Measurements from ENCODE around the gene PRRC1. TPM values are rescaled to one million over a fixed set of nuclear protein-coding genes. Genes with fewer than 3 reads are reported as not detected.

The PRRC1 gene
- total RNA-seq, 1 experiment from 2014 or later, result 47.1 TPM

DNA sequence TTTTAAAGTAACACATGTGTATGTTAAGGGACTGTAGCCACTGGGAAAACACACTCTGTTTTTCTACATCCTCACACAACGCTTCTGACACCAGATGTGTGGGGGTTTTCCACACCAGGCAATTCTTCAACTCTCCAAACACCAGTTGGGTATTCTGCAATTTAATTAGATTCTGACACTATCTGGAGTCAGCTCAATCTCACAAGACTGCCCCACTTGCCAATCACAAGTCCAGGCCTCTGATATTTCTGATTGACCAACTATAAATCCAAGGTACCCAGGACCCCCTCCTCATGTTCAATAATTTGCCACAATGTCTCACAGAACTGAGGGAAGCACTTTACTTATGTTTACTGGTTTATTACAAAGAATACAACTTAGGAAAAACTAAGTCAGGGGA, 70.9 kb downstream of the PRRC1 start:
- intact Hi-C loops (cut with micrococcal nuclease; ENCODE audit: unreplicated experiment), result no loop called here
- Histone ChIP-seq H3K27ac (ENCODE audit: low read depth, low read length, poor library complexity, severe bottlenecking) (no peak overlapping the region), H3K9me3 (ENCODE audit: low read depth, low read length, poor library complexity, severe bottlenecking) (no peaks in the 10 kb centered on the region), H3K36me3 (ENCODE audit: insufficient read depth, low read length, poor library complexity, severe bottlenecking) (no peaks in the 10 kb centered on the region), H3K27me3 (replicated peaks; ENCODE audit: insufficient read depth, low read depth, low read length, poor library complexity) (peaks cover 31% of the 10 kb centered on the region), H3K4me3 (ENCODE audit: low read depth, low read length, poor library complexity, severe bottlenecking) (no peak overlapping the region), H3K4me1 (ENCODE audit: insufficient read depth, low read length, poor library complexity, severe bottlenecking) (no peaks in the 10 kb centered on the region)
- DNase-seq (ENCODE audit: low spot score), result no peak
- no TSS peak for BruUV-seq (replicated peaks)
- no peak for TF ChIP-seq EZH2 (IDR thresholded peaks at IDR 0.05; ENCODE audit: borderline replicate concordance, low read depth, low read length, poor library complexity, severe bottlenecking)
- TF ChIP-seq, protein P1, sequence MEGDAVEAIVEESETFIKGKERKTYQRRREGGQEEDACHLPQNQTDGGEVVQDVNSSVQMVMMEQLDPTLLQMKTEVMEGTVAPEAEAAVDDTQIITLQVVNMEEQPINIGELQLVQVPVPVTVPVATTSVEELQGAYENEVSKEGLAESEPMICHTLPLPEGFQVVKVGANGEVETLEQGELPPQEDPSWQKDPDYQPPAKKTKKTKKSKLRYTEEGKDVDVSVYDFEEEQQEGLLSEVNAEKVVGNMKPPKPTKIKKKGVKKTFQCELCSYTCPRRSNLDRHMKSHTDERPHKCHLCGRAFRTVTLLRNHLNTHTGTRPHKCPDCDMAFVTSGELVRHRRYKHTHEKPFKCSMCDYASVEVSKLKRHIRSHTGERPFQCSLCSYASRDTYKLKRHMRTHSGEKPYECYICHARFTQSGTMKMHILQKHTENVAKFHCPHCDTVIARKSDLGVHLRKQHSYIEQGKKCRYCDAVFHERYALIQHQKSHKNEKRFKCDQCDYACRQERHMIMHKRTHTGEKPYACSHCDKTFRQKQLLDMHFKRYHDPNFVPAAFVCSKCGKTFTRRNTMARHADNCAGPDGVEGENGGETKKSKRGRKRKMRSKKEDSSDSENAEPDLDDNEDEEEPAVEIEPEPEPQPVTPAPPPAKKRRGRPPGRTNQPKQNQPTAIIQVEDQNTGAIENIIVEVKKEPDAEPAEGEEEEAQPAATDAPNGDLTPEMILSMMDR (conservative IDR thresholded peaks at IDR 0.05; ENCODE audit: low read depth, low read length), result no peak
- ChIA-PET CTCF (no interaction called here), POLR2A (ENCODE audit: low non-redundant PET) (interaction anchor here (0.7 kb wide), 1 partner anchor 618 kb away, joined by 5 read pairs; no protein-coding TSS in a partner anchor)

DNA sequence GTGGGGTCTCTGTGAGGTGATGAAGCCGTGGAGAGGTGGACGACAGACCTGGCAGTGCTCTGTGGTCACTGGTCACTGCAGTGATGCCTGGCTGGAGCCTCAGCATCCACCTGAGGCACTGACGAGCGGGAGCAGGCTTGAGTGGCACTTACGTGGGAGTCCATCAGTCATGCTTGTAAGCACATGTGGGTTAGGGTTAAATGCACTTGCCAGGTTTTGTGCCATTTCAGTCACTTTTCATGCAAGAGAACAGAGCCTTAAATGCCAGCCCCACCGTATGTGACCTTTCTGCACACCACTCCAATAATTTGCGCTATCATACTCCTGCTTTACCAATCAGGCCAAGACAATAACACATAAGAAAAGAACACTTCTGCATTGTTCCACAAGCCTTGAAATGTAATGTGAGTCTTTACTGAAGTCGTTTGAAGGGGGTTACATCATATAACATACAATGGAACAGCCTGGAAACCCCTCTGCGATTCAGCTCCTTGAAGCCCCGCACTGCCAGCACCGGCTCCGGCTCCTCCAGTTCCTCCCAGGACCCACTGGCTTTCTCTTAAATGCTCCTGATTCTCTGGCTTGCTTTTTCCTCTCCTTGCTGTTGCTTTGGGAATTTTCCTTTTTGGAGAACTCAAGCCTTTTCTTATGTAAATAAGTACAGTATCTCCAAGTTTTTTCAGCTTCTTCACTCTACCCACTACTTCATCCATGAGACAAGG, 72.0 kb downstream of the PRRC1 start:
- ChIA-PET POLR2A (ENCODE audit: low non-redundant PET) (no interaction called here), CTCF (no interaction called here)
- peaks cover 26% of the 10 kb centered on the region for H3K27me3 ChIP-seq (replicated peaks; ENCODE audit: insufficient read depth, low read depth, low read length, poor library complexity)
- DNase-seq (ENCODE audit: low spot score), result no peak
- no peak overlapping the region for H3K27ac ChIP-seq (ENCODE audit: low read depth, low read length, poor library complexity, severe bottlenecking)
- TF ChIP-seq, protein P1 (conservative IDR thresholded peaks at IDR 0.05; ENCODE audit: low read depth, low read length), result no peak
- no peak for TF ChIP-seq EZH2 (IDR thresholded peaks at IDR 0.05; ENCODE audit: borderline replicate concordance, low read depth, low read length, poor library complexity, severe bottlenecking)
- no TSS peak for BruUV-seq (replicated peaks)
- no peaks in the 10 kb centered on the region for H3K9me3 ChIP-seq (ENCODE audit: low read depth, low read length, poor library complexity, severe bottlenecking)
- H3K4me1 ChIP-seq (ENCODE audit: insufficient read depth, low read length, poor library complexity, severe bottlenecking), result no peaks in the 10 kb centered on the region
- no peaks in the 10 kb centered on the region for H3K36me3 ChIP-seq (ENCODE audit: insufficient read depth, low read length, poor library complexity, severe bottlenecking)
- intact Hi-C loops (cut with micrococcal nuclease; ENCODE audit: unreplicated experiment), result no loop called here
- H3K4me3 ChIP-seq (ENCODE audit: low read depth, low read length, poor library complexity, severe bottlenecking), result no peak overlapping the region

DNA sequence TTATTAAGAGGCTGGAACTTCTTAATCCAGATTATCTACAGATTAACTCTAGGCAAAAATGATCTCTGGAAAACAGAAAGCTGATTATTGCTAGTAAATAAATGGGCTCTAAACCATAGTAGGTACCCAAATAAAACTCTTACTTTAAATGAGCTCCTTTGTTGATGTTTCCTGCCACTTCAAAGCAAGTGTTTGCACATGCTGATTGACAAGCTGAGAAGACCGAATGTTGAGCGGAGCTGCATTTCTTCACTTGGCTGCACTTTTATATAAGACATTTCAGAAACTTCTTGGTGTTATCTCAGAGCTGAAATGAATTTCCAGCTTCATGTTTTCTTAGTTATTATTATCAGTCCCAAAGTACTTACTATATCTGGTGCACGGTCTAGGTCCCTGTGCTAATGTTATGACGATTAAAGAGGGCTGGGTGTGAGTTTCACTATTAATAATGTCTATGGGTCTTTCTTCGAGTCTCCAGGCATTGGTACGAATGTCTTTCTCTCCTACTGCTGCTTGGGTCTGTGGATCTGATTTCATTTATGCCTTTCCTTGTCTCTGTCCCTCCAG, 72.8 kb downstream of the PRRC1 start:
- intact Hi-C loops (cut with micrococcal nuclease; ENCODE audit: unreplicated experiment), result no loop called here
- Histone ChIP-seq H3K9me3 (ENCODE audit: low read depth, low read length, poor library complexity, severe bottlenecking) (no peaks in the 10 kb centered on the region), H3K36me3 (ENCODE audit: insufficient read depth, low read length, poor library complexity, severe bottlenecking) (no peaks in the 10 kb centered on the region), H3K27me3 (replicated peaks; ENCODE audit: insufficient read depth, low read depth, low read length, poor library complexity) (peaks cover 25% of the 10 kb centered on the region), H3K4me1 (ENCODE audit: insufficient read depth, low read length, poor library complexity, severe bottlenecking) (no peaks in the 10 kb centered on the region), H3K4me3 (ENCODE audit: low read depth, low read length, poor library complexity, severe bottlenecking) (no peak overlapping the region), H3K27ac (ENCODE audit: low read depth, low read length, poor library complexity, severe bottlenecking) (no peak overlapping the region)
- CTCF ChIA-PET, result no interaction called here
- no peak for DNase-seq (ENCODE audit: low spot score)
- BruUV-seq (replicated peaks), result no TSS peak
- TF ChIP-seq EZH2 (IDR thresholded peaks at IDR 0.05; ENCODE audit: borderline replicate concordance, low read depth, low read length, poor library complexity, severe bottlenecking), result no peak
- TF ChIP-seq, protein P1 (conservative IDR thresholded peaks at IDR 0.05; ENCODE audit: low read depth, low read length), result no peak
- POLR2A ChIA-PET (ENCODE audit: low non-redundant PET), result no interaction called here

Measured in A673 (cell line).